HG02678 (cell line): ENCODE data around the gene CD300LB.
"Not testable (repeated sequence)": the region's sequence is repeated elsewhere in the genome, so short reads cannot be mapped to it uniquely, and the experiment has no call there.

Experiments
- ATAC-seq: cut with Tn5 transposase; IDR thresholded peaks from one replicate; pipeline ENCODE4 v1.9.1; 2021; ENCODE audit warnings: mild to moderate bottlenecking, moderate library complexity; ENCODE audit not compliant: unreplicated experiment

CD300LB gene

GRCh38 chr17:74531231-74531761 is at the start of gene CD300LB:
CD300LB (minus strand) TSS chr17:74531475; CDS start chr17:74531350, 125 bp downstream.
- ATAC-seq, result no peak

GRCh38 chr17:74579900-74580299 is 48.6 kb upstream of the CD300LB start:
- no peak for ATAC-seq

GRCh38 chr17:74578979-74579378 is 47.7 kb upstream of the CD300LB start:
- no peak for ATAC-seq

GRCh38 chr17:74574489-74575142 is 43.3 kb upstream of the CD300LB start:
- ATAC-seq, result no peak

- not testable (repeated sequence) for ATAC-seq
Measured at GRCh38 chr17:74573635-74574034, 42.4 kb upstream of the CD300LB start.

- ATAC-seq, result no peak
Measured at GRCh38 chr17:74573169-74573568, 41.9 kb upstream of the CD300LB start.

GRCh38 chr17:74571621-74572270 is 40.5 kb upstream of the CD300LB start:
- ATAC-seq, result no peak

- no peak for ATAC-seq
Measured at GRCh38 chr17:74569020-74570003, 38.0 kb upstream of the CD300LB start.

- ATAC-seq, result no peak
Measured at GRCh38 chr17:74568106-74568873, 37.0 kb upstream of the CD300LB start.

GRCh38 chr17:74567397-74567796 is 36.1 kb upstream of the CD300LB start, which contains the start of gene CD300H:
CD300H (minus strand) TSS chr17:74567509.
- ATAC-seq, result no peak

- no peak for ATAC-seq
Measured at GRCh38 chr17:74566132-74566753, 35.0 kb upstream of the CD300LB start.

- no peak for ATAC-seq
Measured at GRCh38 chr17:74565126-74565525, 33.9 kb upstream of the CD300LB start.

GRCh38 chr17:74563358-74563757 is 32.1 kb upstream of the CD300LB start:
- ATAC-seq, result no peak

- no peak for ATAC-seq
Measured at GRCh38 chr17:74561586-74561985, 30.3 kb upstream of the CD300LB start.

- no peak for ATAC-seq
Measured at GRCh38 chr17:74558882-74559519, 27.7 kb upstream of the CD300LB start.

GRCh38 chr17:74558402-74558801 is 27.1 kb upstream of the CD300LB start:
- ATAC-seq, result not testable (repeated sequence)

- ATAC-seq, result no peak
Measured at GRCh38 chr17:74555427-74555940, 24.2 kb upstream of the CD300LB start.

GRCh38 chr17:74554909-74555308 is 23.6 kb upstream of the CD300LB start:
- ATAC-seq, result no peak

- no peak for ATAC-seq
Measured at GRCh38 chr17:74552037-74552436, 20.8 kb upstream of the CD300LB start.
